Upper lobe of left lung (tissue), 4 donors: ENCODE data around the gene SREBF1.

Experiments used
- CTCF ChIP-seq, 6 experiments: fragments of 450-650 bp in 4 of 6; fragments of 200-600 bp in 2 of 6; sonication (generic) in 2 of 6; IDR thresholded peaks; one replicate each; pipeline ENCODE4 v1.5.1; 2016 to 2019; ENCODE audit warnings: antibody characterized with exemption in 6 of 6
- POLR2A ChIP-seq, 4 donors: fragments of 450-650 bp; IDR thresholded peaks; one replicate each; pipeline ENCODE4 v1.5.1; 2016 to 2017; ENCODE audit warnings: antibody characterized with exemption in 4 of 4, mild to moderate bottlenecking in 2 of 4

- TF ChIP-seq CTCF (IDR thresholded peaks at IDR 0.05) (no peak), POLR2A (IDR thresholded peaks at IDR 0.05) (no peak)
These were observed 20.7 kb upstream of the SREBF1 start for GRCh38 chr17:17857496-17857895.
